AG09319 (cell line): ENCODE results near the gene COL13A1.

ENCODE experiments used
- DNase-seq: peaks from one replicate; pipeline ENCODE4 v3.0.0-alpha.2; 2010; ENCODE audit warnings: low read depth; ENCODE audit errors: extremely low read depth
- CTCF ChIP-seq: IDR thresholded peaks from 2 replicates; pipeline ENCODE4 v1.5.1; 2011; ENCODE audit warnings: low read depth, mild to moderate bottlenecking, inconsistent platforms, low read length, moderate library complexity

COL13A1 gene

GRCh38 chr10:69996611-69997010, 194.9 kb downstream of the COL13A1 start:
- DNase-seq, result no peak
- TF ChIP-seq CTCF, result no peak

DNA sequence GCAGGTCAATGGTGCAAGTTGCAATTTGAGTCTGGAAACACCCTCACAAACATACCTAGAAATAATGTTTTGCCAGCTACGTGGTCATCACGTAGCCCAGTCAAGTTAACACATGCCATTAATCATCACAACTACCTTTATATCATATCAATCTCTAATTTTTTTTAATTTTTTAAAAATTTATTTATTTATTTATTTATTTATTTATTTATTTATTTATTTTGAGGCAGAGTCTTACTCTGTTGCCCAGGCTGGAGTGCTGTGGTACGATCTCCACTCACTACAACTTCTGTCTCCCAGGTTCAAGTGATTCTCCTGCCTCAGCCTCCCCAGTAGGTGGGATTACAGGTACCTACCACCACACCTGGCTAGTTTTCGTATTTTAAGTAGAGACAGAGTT, 198.6 kb downstream of the COL13A1 start:
- TF ChIP-seq CTCF, result no peak

GRCh38 chr10:70007116-70007820, 205.6 kb downstream of the COL13A1 start:
- TF ChIP-seq CTCF, result no peak
- DNase-seq, result no peak

More for the DNA sequence above, 198.6 kb downstream of the COL13A1 start:
- no peak for DNase-seq
